ENCODE data around the gene XPO4. TPM values are rescaled to one million over a fixed set of nuclear protein-coding genes. Genes with fewer than 3 reads are reported as not detected.
A peak's percentile ranks its signal among the peaks of the same experiment; 100 is the strongest.

XPO4 gene
- total RNA-seq, 1 experiment from 2014 or later, result 34.9 TPM

GRCh38 chr13:20773194-20774080 is 129.1 kb downstream of the XPO4 start, which contains the start of gene EEF1AKMT1 (continued):
- peak; percentile 87 for TF ChIP-seq ARID4B (CRISPR knock-in tag; IDR thresholded peaks at IDR 0.05; ENCODE audit: borderline replicate concordance)
- no peak for TF ChIP-seq MYBL2 (CRISPR knock-in tag; IDR thresholded peaks at IDR 0.05)
- no peak for TF ChIP-seq AR (CRISPR knock-in tag; IDR thresholded peaks at IDR 0.05)
- 0 out of 2 replicates have a peak, but pooled peaks have one; percentile 36 for TF ChIP-seq ZMAT4 (CRISPR knock-in tag; IDR thresholded peaks at IDR 0.05)
- TF ChIP-seq SMAD3 (CRISPR knock-in tag; IDR thresholded peaks at IDR 0.05; ENCODE audit: borderline replicate concordance), result no peak; the same call in 1 of the 2 replicates
- TF ChIP-seq GTF2I (CRISPR knock-in tag; conservative IDR thresholded peaks at IDR 0.05), result no peak
- TF ChIP-seq ZNF425 (CRISPR knock-in tag; conservative IDR thresholded peaks at IDR 0.05), result no peak
- TF ChIP-seq HMGA2 (CRISPR knock-in tag; IDR thresholded peaks at IDR 0.05), result no peak

- Mint-ChIP-seq H3K9me3 (peaks cover 18% of the 10 kb centered on the region), H3K27me3 (ENCODE audit: low read depth) (no peaks in the 10 kb centered on the region), H3K27ac (no peak overlapping the region), H3K4me3 (peak overlapping the region; percentile 84), H3K4me1 (peaks cover 26% of the 10 kb centered on the region), H3K36me3 (peaks cover 12% of the 10 kb centered on the region)
- ChIA-PET CTCF (interaction anchor here (1.0 to 1.5 kb wide), 2 partner anchors 51 to 251 kb away, joined by 3 to 4 read pairs; no protein-coding TSS in a partner anchor), POLR2A (no interaction called here)
- no peak for ATAC-seq
- TF ChIP-seq FOXK1 (CRISPR knock-in tag; IDR thresholded peaks at IDR 0.05), result no peak
- TF ChIP-seq TP53 (CRISPR knock-in tag; IDR thresholded peaks at IDR 0.05), result no peak
- TF ChIP-seq ATF3 (CRISPR knock-in tag; conservative IDR thresholded peaks at IDR 0.05), result no peak
- TF ChIP-seq SMAD4 (CRISPR knock-in tag; IDR thresholded peaks at IDR 0.05), result no peak
- no peak for TF ChIP-seq NFATC4 (CRISPR knock-in tag; IDR thresholded peaks at IDR 0.05)
- no peak for TF ChIP-seq E2F1 (CRISPR knock-in tag; IDR thresholded peaks at IDR 0.05)
- no peak for TF ChIP-seq JUN (CRISPR knock-in tag; IDR thresholded peaks at IDR 0.05)
- TF ChIP-seq CBFB (CRISPR knock-in tag; IDR thresholded peaks at IDR 0.05; ENCODE audit: low read depth), result no peak
- TF ChIP-seq ATF6 (CRISPR knock-in tag; IDR thresholded peaks at IDR 0.05), result no peak
- DNase-seq (ENCODE audit: low spot score), result no peak
Measured at GRCh38 chr13:20772401-20773131, 130.0 kb downstream of the XPO4 start.

All from WTC11 (cell line).